Sigmoid colon (tissue), 4 donors: ENCODE results near the gene HDAC6.

Experiments used
- CTCF ChIP-seq, 4 experiments: fragments of 450-650 bp in 3 of 4; fragments of 200-600 bp in 1 of 4; IDR thresholded peaks; one replicate each; pipeline ENCODE4 v1.5.1; 2016 to 2019; ENCODE audit warnings: antibody characterized with exemption in 4 of 4, mild to moderate bottlenecking in 3 of 4, moderate library complexity in 2 of 4
- EP300 ChIP-seq, 4 donors: sonication (generic); formaldehyde crosslinking; IDR thresholded peaks; one replicate each; pipeline ENCODE4 v1.6.1; 2017; ENCODE audit warnings: antibody characterized with exemption in 4 of 4
- POLR2A ChIP-seq, 2 donors: fragments of 450-650 bp; IDR thresholded peaks; one replicate each; pipeline ENCODE4 v1.6.1; 2016; ENCODE audit warnings: antibody characterized with exemption in 2 of 2, mild to moderate bottlenecking in 2 of 2, moderate library complexity in 2 of 2
- POLR2AphosphoS5 ChIP-seq, 4 donors: sonication (generic); formaldehyde crosslinking; IDR thresholded peaks; one replicate each; pipeline ENCODE4 v1.6.1; 2017; ENCODE audit warnings: antibody characterized with exemption in 4 of 4

GRCh38 chrX:48754238-48754637 is 47.6 kb upstream of the HDAC6 start:
- no peak for TF ChIP-seq POLR2A (IDR thresholded peaks at IDR 0.05)
- TF ChIP-seq POLR2AphosphoS5 (IDR thresholded peaks at IDR 0.05): no peak
- no peak for TF ChIP-seq CTCF (IDR thresholded peaks at IDR 0.05)
- TF ChIP-seq EP300 (IDR thresholded peaks at IDR 0.05): no peak
